GM12864 (cell line): ENCODE results near the gene PIGQ.
A peak's percentile ranks its signal among the peaks of the same experiment; 100 is the strongest.

Experiments
- DNase-seq: peaks from one replicate; pipeline ENCODE4 v3.0.0-alpha.2; 2011; ENCODE audit warnings: low read depth
- H3K4me3 ChIP-seq: 2 replicates; pipeline ENCODE4 v1.5.1; 2011; ENCODE audit warnings: mild to moderate bottlenecking, low read depth, low read length, control low read depth
- TF ChIP-seq, protein P1 (sequence below): IDR thresholded peaks from 2 replicates; pipeline ENCODE4 v1.5.1; 2011; ENCODE audit warnings: low read depth, mild to moderate bottlenecking, moderate library complexity, low read length, control low read depth, inconsistent platforms; ENCODE audit errors: missing control alignments

Gene PIGQ

GRCh38 chr16:535446-536405, 34.0 kb upstream of the PIGQ start:
- TF ChIP-seq, protein P1, sequence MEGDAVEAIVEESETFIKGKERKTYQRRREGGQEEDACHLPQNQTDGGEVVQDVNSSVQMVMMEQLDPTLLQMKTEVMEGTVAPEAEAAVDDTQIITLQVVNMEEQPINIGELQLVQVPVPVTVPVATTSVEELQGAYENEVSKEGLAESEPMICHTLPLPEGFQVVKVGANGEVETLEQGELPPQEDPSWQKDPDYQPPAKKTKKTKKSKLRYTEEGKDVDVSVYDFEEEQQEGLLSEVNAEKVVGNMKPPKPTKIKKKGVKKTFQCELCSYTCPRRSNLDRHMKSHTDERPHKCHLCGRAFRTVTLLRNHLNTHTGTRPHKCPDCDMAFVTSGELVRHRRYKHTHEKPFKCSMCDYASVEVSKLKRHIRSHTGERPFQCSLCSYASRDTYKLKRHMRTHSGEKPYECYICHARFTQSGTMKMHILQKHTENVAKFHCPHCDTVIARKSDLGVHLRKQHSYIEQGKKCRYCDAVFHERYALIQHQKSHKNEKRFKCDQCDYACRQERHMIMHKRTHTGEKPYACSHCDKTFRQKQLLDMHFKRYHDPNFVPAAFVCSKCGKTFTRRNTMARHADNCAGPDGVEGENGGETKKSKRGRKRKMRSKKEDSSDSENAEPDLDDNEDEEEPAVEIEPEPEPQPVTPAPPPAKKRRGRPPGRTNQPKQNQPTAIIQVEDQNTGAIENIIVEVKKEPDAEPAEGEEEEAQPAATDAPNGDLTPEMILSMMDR = no peak
- DNase-seq = no peak
- no peak overlapping the region for H3K4me3 ChIP-seq

DNA sequence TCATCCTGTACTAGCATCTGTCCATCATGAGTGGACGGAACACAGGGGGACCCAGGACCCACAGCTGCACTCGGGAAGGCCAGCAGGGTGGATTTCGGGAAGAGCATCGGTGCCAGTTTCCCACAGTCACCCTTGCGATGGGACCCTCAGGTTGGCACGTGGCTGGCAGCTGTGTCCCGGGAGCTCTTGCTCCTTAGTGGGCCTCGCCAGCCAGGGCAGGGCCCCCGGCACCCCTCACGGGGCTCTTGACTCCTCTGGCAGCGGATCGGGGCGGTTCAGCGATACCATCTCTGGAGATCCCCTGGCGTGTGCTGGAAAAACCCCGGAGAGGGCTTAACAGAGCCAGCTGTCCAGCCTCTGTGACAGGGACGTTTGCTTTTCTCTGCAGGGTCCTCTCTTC, 33.0 kb upstream of the PIGQ start:
- no peak overlapping the region for H3K4me3 ChIP-seq
- no peak for DNase-seq
- TF ChIP-seq, protein P1 = no peak

DNA sequence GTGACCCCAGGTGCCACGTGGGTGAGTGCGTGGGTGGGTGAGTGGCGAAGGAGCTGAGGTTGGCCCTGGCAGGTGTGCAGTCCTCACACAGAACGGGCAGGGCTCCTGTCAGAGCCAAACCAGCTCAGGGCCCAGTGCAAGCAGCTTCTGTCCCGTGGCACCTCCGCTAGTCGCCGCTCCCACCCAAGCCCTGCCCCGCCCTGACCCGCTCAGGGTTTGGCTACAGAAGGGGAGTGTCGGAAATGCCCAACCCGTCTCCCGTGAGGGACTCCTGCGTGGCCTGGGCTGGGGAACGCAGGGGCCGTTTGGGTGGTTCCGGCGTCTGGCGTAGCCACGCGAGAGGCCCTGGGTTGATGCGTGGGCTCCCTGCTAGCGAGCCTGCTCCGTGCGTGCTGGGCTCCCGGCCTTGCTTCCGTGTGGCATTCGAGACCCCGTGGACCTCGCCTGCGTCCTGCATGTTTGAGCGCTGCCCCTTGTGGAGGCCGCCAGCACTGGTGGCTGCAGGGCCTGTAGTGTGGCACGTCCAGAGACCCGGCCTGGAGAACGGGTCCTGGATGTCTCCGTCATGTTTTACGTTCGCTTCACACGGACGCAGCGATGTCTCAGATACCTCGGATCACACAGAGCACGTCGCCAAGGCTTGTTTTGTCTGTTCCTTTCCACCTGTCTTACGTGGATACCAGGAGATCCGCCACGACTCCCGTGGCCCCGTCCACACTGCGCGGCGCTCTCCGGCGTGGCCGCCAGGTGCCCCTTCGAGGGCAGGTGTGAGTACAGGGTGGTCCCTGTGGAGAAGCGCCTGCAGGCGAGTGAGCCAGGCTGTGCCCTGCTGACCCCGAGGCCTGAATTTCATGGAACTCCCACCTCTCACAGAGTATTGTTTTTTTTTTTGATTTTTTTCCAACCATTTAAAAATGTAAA, 32.1 kb upstream of the PIGQ start:
- H3K4me3 ChIP-seq = no peak overlapping the region
- TF ChIP-seq, protein P1 = peak; percentile 5
- DNase-seq = no peak

DNA sequence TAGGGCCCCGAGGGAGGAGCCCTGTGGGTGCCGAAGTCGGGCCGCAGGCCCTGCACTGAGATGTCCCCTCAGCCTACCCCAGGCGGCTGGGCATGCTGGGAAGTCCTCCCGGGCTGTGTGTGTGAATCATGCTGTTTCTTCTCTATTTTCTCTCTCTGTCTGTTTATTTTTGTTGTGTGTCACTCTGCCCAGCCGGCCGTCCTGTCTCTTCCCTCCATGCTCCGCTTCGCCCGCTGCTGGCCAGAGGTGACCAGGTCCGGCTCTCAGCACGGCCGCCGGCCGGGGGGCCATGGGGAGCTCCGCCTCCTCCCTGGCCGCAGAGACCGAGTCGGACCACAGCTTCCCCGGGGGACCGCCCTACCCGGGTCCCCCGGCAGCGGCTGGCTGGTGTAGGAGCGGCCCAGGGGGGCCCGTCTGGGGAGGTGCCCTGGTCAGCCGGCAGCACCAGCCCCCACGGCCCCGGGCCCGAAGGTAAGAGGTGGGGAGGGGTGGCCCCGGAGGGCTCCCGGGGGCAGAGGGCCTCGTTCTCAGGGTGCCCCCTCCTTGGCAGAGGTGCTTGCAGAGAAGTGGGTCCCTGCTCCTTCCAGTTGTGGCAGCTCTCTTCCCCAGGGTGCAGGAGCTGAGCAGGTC, 29.8 kb upstream of the PIGQ start:
- DNase-seq = no peak
- H3K4me3 ChIP-seq = no peak overlapping the region
- TF ChIP-seq, protein P1 = no peak

GRCh38 chr16:540645-541340, 29.0 kb upstream of the PIGQ start:
- DNase-seq = no peak
- TF ChIP-seq, protein P1 = no peak
- H3K4me3 ChIP-seq = no peak overlapping the region

GRCh38 chr16:543301-544164, 26.2 kb upstream of the PIGQ start:
- TF ChIP-seq, protein P1 = no peak

More at GRCh38 chr16:543301-544164, 26.2 kb upstream of the PIGQ start:
- DNase-seq = no peak
- no peak overlapping the region for H3K4me3 ChIP-seq
